Small intestine (tissue), 7 donors: ENCODE data around the gene FRMD8. TPM values are rescaled to one million over a fixed set of nuclear protein-coding genes. Genes with fewer than 3 reads are reported as not detected.

Source experiments
- DNase-seq, 2 donors: peaks; one replicate each; pipeline versions ENCODE4 v3.0.0 to v3.0.0-alpha.2; 2013
- FAIRE-seq: peaks from 2 replicates; lab custom pipeline; 2012; peaks lifted over from hg19 to GRCh38; lab: Jason Lieb, UNC
- H3K27ac ChIP-seq, 3 donors: one replicate each; pipeline ENCODE4 v1.5.1; 2013; ENCODE audit warnings: low read length in 2 of 3, mild to moderate bottlenecking in 2 of 3, control low read depth in 1 of 3, inconsistent platforms in 1 of 3, low read depth in 1 of 3, moderate library complexity in 1 of 3
- H3K27me3 ChIP-seq, 3 donors: one replicate each; pipeline ENCODE4 v1.6.1; 2013; ENCODE audit warnings: low read length in 3 of 3, inconsistent platforms in 1 of 3; ENCODE audit not compliant: control insufficient read depth in 3 of 3, insufficient read depth in 3 of 3
- H3K36me3 ChIP-seq, 3 donors: one replicate each; pipeline ENCODE4 v1.6.1; 2013; ENCODE audit warnings: low read length in 3 of 3, inconsistent platforms in 1 of 3, low read depth in 1 of 3, mild to moderate bottlenecking in 1 of 3, moderate library complexity in 1 of 3; ENCODE audit not compliant: control insufficient read depth in 3 of 3, insufficient read depth in 2 of 3
- H3K4me1 ChIP-seq, 3 donors: one replicate each; pipeline ENCODE4 v1.6.1; 2013; ENCODE audit warnings: low read length in 2 of 3, inconsistent platforms in 1 of 3, low read depth in 1 of 3, mild to moderate bottlenecking in 1 of 3, moderate library complexity in 1 of 3; ENCODE audit not compliant: control insufficient read depth in 3 of 3, insufficient read depth in 2 of 3
- H3K4me3 ChIP-seq, 3 donors: one replicate each; pipeline ENCODE4 v1.5.1; 2013; ENCODE audit warnings: low read length in 3 of 3, control low read depth in 1 of 3, inconsistent platforms in 1 of 3, low read depth in 1 of 3, mild to moderate bottlenecking in 1 of 3, moderate library complexity in 1 of 3
- H3K9me3 ChIP-seq, 2 donors: one replicate each; pipeline ENCODE4 v1.6.1; 2013; ENCODE audit warnings: low read depth in 1 of 2, low read length in 1 of 2; ENCODE audit not compliant: control insufficient read depth in 2 of 2, insufficient read depth in 1 of 2
- WGBS, 3 donors: extraction: QIAGEN DNeasy Blood & Tissue Kit; methylation state at CpG; one replicate each; pipeline ENCODE4 v1.1.7; 2013; 5-methylcytosine and 5-hydroxymethylcytosine counted together
- polyA plus RNA-seq, 4 donors: library from polyadenylated mRNA; stranded (reverse) in 3 of 4; unstranded in 1 of 4; fragments of 200-250 nt in 3 of 4; fragments of 120-200 nt in 1 of 4; gene quantifications; one replicate each; pipeline versions ENCODE4 v1.2.1 to v1.2.3, GENCODE V29; 2013
- donor health status: healthy with polysubstance abuse.
- donor health status: control.
- donor health status: control.
- donor health status: Bipolar disorder and iron deficiency.
- donor health status: healthy.

The FRMD8 gene
- polyA plus RNA-seq, 4 donors, result 24.4 to 31.1 (median 26.9) TPM

DNA sequence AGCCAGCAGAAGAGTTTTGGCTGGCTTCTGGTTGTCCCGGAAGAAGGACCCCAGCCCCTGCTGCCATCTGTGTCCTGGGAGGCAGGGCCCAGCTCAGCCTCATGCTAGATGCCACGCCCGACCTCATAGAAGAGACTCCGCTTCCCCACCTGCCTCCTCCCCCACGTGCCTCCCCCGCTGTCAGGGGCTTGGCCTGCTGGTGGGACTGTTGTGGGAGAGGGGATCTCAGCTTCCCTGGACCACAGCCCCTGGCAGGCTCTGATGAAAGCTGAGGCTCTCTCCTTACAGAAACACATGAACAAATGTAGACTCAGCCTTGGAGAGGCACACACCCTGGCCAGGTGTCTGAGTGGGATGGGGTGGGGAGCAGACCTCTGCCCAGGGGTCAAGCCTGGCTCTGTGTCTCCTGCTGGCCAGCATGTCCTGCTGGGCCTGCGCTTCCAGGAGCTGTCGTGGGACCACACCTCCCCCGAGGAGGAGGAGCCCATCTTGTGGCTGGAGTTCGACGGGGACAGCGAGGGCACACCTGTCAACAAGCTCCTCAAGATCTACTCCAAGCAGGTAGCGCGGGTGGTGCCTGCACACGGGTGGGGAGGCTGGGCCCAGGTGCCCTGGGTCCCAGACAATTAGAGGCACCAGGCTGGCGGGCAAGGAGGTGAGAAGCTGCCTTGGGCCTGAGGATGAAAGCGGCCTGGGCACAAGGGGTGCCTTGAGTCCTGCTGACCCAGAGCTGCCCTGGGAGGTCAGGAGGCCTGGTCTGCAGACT, 14.1 kb downstream of the FRMD8 start:
- H3K27ac ChIP-seq, result peak overlapping the region in 2 of 3 donors; percentile 22 to 78
- WGBS, 3 donors, result 25 to 65% (median 52%) methylated on average over 16 to 17 of the region's 17 CpGs

DNA sequence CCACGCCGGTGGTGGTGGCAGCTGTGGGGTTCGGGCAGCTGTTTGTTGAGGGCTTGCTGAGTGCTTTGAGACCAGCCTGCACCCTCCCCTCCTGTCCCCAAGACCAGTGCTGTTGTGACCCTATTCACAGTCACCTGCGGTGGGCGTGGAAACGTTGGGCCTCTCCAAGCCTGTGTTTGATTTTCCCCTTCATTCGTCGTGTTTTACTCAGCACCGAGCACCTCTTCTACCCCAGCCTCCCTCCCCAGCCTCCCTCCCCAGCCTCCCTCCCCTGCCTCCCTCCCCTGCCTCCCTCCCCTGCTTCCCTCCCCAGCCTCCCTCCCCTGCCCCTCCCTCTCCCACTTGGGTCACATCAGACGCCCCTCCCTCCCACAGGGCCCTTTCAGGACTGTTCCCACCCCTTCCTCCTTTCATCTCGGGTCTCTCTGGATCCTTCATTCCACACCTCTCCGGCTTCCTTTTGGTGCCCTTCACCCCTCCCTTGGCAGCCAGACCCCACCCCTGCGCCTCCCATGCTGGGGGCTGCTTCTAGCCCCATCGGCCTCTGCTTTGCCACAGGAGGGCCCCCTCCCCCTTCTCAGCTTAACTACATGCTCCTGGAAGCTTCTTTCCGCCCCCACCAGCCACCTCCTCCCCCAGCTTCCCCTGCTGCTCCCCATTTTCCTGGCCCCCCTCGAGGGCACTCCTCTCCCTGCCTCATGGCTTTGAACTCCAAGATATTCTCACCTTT, 14.8 kb downstream of the FRMD8 start:
- peaks cover 0 to 29% (median 7%) of the 10 kb centered on the region in 3 donors for H3K4me1 ChIP-seq
- FAIRE-seq (no peak), DNase-seq (peak; percentile 63 to 87)
- WGBS, 3 donors, result 27 to 58% (median 37%) methylated on average over 16 of the region's 16 CpGs
- no peaks in the 10 kb centered on the region for H3K27me3 ChIP-seq
- H3K4me3 ChIP-seq, result no peak overlapping the region
- peaks cover 16 to 82% (median 29%) of the 10 kb centered on the region in 3 donors for H3K36me3 ChIP-seq
- H3K9me3 ChIP-seq, result no peaks in the 10 kb centered on the region
- peak overlapping the region in 2 of 3 donors; percentile 58 to 94 for H3K27ac ChIP-seq

More for the DNA sequence above, 14.1 kb downstream of the FRMD8 start:
- Histone ChIP-seq H3K4me1 (peaks cover 0 to 29% (median 7%) of the 10 kb centered on the region in 3 donors), H3K27me3 (no peaks in the 10 kb centered on the region), H3K9me3 (no peaks in the 10 kb centered on the region), H3K4me3 (peak overlapping the region in 1 of 3 donors; percentile 5), H3K36me3 (peaks cover 21 to 84% (median 31%) of the 10 kb centered on the region in 3 donors)
- DNase-seq (peak; percentile 29 to 41), FAIRE-seq (no peak)

DNA sequence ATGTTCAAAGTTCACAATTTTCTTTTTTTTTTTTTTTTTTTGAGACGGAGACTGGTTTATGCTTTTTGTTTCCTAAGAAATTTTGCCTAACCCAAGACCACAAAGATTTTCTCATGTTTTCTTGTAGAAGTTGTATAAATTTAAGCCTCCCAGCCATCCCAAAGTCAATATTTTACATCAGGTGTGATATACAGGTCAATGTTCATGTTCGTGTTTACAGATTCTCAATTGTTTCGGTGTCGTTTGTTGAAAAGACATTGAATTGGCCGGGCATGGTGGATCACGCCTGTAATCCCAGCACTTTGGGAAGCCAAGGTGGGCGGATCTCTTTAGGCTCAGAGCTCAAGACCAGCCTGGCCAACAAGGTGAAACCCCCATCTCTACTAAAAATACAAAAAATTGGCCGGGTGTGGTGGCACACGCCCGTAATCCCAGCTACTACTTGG, 15.4 kb downstream of the FRMD8 start:
- FAIRE-seq (no peak), DNase-seq (no peak)
- Histone ChIP-seq H3K4me1 (peaks cover 0 to 29% (median 7%) of the 10 kb centered on the region in 3 donors), H3K27ac (peak overlapping the region in 1 of 3 donors; percentile 94), H3K36me3 (peaks cover 14 to 82% (median 28%) of the 10 kb centered on the region in 3 donors), H3K27me3 (no peaks in the 10 kb centered on the region), H3K9me3 (no peaks in the 10 kb centered on the region), H3K4me3 (no peak overlapping the region)
- WGBS, 3 donors, result 24 to 68% (median 49%) methylated on average over 10 of the region's 10 CpGs

DNA sequence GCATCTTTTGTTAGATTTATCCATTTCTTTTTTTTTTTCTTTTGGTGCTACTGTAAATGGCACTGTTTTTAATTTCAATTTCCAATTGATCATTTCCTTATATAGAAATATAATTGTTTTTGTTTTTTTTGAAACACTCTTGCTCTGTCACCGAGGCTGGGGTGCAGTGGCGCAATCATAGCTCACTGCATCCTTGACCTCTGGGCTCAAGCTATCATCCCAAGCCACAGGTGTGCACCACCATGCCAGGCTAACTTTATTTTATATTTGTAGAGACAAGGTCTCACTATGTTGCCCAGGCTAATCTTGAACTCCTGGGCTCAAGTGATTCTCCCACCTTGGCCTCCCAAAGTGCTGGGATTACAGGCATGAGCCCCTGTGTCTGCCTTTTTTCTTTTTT, 16.4 kb downstream of the FRMD8 start:
- DNase-seq (no peak), FAIRE-seq (no peak)
- 64 to 75% (median 71%) methylated on average over 2 of the region's 2 CpGs for WGBS, 3 donors
- Histone ChIP-seq H3K4me3 (no peak overlapping the region), H3K27me3 (no peaks in the 10 kb centered on the region), H3K27ac (no peak overlapping the region), H3K4me1 (peaks cover 0 to 29% (median 7%) of the 10 kb centered on the region in 3 donors), H3K36me3 (peaks cover 8 to 80% (median 26%) of the 10 kb centered on the region in 3 donors), H3K9me3 (no peaks in the 10 kb centered on the region)

DNA sequence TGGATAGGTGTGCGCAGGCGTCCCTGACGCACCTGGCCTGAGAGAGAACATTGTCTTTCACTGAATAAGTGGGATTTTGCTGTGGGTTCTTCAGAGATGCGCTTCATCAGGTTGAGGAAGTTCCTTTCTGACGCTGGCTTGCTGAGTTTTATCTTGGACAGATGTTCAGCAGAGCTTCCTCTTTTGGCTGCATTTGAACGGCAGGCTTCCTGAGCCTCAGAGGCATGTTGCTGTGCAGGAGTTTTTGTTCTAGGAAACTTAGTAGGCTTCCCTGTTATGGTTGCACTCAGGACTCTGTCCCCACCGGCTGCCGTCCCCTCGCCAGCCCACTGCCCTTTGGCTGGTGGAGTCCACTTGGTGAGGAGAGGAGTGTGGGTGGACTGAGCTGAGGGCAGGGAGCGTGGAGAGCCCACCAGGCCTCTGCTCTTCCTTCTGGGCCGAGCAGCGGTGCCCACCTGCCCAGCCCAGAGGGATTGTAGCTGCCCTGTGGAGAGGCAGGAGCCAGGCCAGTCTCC, 17.2 kb downstream of the FRMD8 start:
- H3K9me3 ChIP-seq, result no peaks in the 10 kb centered on the region
- 63 to 79% (median 72%) methylated on average over 12 of the region's 12 CpGs for WGBS, 3 donors
- no peak for FAIRE-seq

DNA sequence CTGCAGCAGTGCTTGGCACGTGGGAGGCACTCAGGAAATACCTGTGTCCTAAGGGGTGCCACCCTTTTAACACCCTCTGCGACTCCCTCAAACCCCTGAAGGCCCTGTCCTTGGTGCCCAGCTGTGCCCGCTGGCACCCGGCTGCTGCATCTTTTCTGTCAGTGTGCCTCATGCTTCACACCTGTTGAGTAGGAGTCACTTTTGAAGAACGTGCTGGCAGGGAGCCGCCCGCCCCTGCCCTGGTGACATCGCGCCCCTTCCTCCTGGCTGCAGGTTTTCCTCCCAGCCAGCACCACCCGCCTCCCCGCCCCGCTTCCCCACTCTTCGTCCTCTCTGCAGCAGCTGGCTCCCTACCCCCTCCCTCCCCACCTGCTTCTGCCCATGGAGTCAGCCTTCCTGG, 17.8 kb downstream of the FRMD8 start:
- DNase-seq, result no peak
- H3K4me3 ChIP-seq, result no peak overlapping the region
- peak overlapping the region in 1 of 3 donors; percentile 90 for H3K27ac ChIP-seq
- H3K27me3 ChIP-seq, result no peaks in the 10 kb centered on the region
- H3K9me3 ChIP-seq, result no peaks in the 10 kb centered on the region
- no peak for FAIRE-seq
- H3K4me1 ChIP-seq, result peaks cover 0 to 29% (median 7%) of the 10 kb centered on the region in 3 donors
- peaks cover 12 to 82% (median 22%) of the 10 kb centered on the region in 3 donors for H3K36me3 ChIP-seq
- 63 to 71% (median 70%) methylated on average over 11 to 13 of the region's 13 CpGs for WGBS, 3 donors

More for the DNA sequence above, 17.2 kb downstream of the FRMD8 start:
- no peak overlapping the region for H3K4me3 ChIP-seq
- peaks cover 0 to 29% (median 7%) of the 10 kb centered on the region in 3 donors for H3K4me1 ChIP-seq
- no peak for DNase-seq
- peak overlapping the region in 1 of 3 donors; percentile 90 for H3K27ac ChIP-seq
- peaks cover 12 to 80% (median 22%) of the 10 kb centered on the region in 3 donors for H3K36me3 ChIP-seq
- no peaks in the 10 kb centered on the region for H3K27me3 ChIP-seq

DNA sequence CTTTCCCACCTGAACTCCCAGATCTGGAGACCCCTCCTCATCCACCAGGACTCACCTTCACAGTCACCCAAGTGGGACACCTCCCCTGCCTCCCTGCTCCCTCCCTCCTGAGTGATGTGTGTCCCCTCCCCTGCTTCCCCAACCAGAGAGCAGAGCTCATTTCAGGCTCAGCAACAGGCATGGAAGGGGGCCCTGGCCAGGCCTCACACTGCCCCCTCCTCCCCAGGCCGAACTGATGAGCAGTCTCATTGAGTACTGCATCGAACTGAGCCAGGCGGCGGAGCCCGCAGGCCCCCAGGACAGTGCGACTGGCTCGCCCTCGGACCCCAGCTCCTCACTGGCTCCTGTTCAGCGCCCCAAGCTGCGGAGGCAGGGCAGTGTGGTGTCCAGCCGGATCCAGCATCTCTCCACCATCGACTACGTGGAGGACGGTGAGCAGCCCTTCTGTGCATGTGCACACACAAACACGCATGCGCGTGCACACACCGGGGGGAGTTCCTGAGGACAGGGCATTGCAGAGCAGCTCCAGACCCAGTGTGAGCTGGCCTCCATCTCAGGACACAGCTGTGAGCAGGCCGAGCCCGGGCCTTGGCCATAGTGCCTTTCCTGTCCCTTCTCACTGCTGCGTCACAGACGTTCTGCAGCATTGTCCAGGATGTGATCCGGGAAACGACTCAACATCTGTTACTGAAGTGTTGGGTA, 18.4 kb downstream of the FRMD8 start:
- Histone ChIP-seq H3K36me3 (peaks cover 14 to 82% (median 21%) of the 10 kb centered on the region in 3 donors), H3K27ac (peak overlapping the region in 1 of 3 donors; percentile 90), H3K27me3 (no peaks in the 10 kb centered on the region), H3K4me1 (peaks cover 0 to 29% (median 7%) of the 10 kb centered on the region in 3 donors), H3K9me3 (no peaks in the 10 kb centered on the region), H3K4me3 (no peak overlapping the region)
- DNase-seq, result no peak
- FAIRE-seq, result no peak
- WGBS, 3 donors, result 90 to 94% (median 94%) methylated on average over 22 to 24 of the region's 24 CpGs
